IPS-NIHi7 (cell line): Measurements from ENCODE around the gene ELOVL7.
"Not testable (repeated sequence)": the region's sequence is repeated elsewhere in the genome, so short reads cannot be mapped to it uniquely, and the experiment has no call there.

Source experiments
- DNase-seq: peaks from one replicate; pipeline ENCODE4 v3.0.0; 2012; ENCODE audit warnings: mixed read lengths; ENCODE audit errors: extremely low spot score

Gene ELOVL7

DNA sequence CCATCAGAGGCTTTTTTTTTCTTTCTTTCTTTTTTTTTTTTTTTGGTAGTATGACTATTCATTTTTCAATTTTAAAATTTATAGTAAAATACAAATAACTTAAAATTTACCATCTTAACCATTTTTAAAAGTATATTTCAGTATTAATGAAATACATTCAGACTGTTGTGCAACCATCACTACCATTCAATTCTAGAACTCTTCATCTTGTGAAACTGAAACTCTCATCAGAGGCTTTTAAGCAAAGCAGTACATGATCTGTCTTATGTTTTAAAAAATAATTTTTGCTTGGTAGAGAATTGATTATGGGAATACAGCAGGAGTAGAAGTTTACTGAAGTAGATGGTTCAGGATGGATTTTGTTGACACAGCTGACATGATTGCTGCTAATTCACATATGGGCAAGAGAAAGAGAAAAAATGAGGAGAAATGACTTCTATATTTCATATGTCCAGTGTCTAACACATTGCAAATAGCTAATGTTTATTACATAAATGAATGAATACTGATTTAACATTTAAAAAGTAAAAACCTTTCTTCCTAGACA is 13.4 kb downstream of the ELOVL7 start:
- no peak for DNase-seq

DNA sequence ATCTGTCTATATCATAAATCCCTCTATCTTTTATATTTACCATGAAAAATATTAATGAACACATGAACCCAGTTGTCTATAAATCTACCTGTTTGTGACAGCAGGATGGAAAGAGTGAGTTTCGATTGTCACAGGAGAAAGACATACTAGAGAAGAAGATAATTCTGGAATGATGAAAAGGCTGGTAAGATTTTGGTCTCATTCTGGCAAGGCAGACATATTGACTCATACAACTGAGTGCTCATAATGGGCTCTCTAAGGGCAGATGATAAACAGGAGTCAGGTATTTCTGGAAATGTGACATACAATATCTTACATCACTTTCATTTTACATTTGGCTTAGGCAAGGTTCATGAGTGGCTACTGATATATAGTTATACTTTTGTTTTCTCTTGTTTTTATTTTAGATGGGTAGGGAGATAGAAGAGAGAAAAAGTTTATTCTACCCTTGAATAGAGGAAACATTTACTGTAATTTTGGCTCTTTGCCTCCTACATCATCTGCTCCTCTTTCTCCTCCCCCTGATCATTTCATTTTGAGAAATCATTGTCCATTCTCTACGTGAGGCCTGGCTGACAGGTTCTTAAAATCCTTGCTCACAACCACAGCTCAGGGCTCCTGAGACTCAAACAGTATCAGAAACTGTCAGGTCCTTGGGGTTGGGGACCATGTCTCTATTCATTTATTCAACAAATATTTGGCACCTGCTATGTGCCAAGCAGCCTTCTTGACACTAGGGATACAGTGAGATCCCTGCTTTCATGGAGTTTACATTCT is 14.4 kb downstream of the ELOVL7 start:
- DNase-seq, result no peak

DNA sequence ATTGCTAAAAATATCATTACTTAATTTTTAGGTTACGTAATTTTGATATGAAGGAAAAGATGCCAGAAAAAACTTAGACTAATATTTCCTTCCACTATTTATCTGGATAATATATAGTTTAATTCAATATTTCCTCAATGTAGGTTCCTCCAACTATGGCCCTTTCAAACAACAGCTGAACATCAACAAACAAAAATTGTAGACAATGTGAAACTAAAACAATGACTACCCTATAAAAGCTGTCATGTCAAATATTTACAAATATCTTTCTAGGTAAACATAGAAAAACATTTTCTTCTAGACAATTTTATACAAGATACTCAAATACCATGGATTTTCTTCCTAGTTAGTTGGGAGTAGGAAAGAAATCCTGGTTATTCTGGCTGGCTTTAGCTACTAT is 16.9 kb downstream of the ELOVL7 start:
- DNase-seq, result no peak

DNA sequence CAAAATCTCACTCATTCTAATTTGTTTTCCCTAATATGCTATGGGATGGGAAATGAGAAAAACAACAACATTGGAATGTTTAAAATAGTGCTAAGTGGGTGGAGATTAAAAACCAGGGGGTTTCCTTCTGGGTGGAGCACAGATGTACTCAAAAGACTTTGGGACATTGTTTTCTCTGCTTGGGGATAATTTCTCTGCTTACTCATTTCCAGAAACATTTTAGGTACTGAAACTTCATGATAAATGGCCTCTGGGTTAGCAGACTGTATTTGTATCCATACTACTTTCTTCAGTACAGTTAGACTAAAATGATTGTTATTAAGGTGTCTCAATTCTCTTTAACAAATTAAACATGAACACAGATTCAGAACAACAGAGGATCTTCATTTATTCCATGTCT is 17.4 kb downstream of the ELOVL7 start:
- DNase-seq, result no peak

DNA sequence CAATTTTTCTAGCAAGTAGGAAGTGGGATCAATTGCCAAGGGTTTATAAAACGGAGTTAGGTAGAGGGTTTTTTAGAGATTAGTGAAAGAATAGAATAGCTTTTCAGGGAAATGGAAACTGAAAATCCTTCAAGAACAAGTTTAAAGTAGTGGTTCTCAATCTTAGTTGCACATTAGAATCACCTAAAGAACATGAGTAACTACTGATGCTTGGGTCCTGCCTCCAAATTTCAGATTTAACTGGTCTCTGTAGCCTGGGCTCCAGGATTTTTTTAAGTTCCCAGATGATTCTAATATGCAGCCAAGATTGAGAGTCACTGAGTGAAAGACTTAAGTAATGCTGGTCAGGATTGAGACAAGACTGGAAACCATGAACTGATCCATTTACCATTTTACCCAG is 20.5 kb downstream of the ELOVL7 start:
- DNase-seq, result no peak

- no peak for DNase-seq
These were observed 21.8 kb downstream of the ELOVL7 start for GRCh38 chr5:60822285-60822556.

DNA sequence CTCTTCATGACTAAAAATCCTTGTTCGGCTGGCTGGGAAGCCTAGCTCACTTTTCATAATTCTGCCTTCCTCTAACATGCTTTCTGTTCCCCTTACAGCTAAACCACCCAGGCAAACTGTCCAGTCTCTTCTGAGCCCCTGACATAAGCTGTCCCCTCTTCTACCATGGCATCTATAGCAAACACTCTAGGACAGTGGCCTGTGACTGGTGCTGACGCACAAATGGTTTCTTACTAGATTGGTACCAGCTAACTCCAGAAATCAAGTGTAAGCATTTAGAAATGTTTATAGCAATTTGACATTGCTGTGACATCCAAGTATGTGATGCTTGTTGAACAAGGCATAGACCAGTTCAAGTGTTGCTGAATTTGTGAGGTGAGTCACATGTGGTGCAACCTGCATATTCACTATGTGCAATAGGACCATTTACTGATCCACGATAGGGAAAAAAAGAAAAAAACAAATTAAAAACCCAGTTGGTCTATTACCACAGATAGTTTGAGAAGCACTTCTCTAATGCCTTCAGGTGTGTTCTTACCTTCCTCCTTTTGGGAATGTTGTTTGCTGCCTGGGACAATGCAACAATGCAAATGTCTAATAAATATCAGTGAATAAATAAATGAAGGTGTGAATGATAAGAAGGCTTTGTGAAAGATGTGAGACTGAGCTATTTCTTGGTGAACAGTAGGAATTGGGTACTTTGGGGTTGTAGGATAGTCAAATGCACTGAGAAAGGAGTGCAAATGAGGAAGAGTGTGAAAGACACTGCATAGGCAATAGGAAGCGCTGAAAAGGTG is 22.4 kb downstream of the ELOVL7 start:
- no peak for DNase-seq

- no peak for DNase-seq
These were observed 23.2 kb downstream of the ELOVL7 start for GRCh38 chr5:60820593-60821487.

GRCh38 chr5:60816138-60816537 is 27.9 kb downstream of the ELOVL7 start:
- not testable (repeated sequence) for DNase-seq

- no peak for DNase-seq
These were observed 29.6 kb downstream of the ELOVL7 start for GRCh38 chr5:60814498-60814897.

- no peak for DNase-seq
These were observed 31.6 kb downstream of the ELOVL7 start for GRCh38 chr5:60812426-60812825.

- no peak for DNase-seq
These were observed 33.0 kb downstream of the ELOVL7 start for GRCh38 chr5:60811105-60811504.

DNA sequence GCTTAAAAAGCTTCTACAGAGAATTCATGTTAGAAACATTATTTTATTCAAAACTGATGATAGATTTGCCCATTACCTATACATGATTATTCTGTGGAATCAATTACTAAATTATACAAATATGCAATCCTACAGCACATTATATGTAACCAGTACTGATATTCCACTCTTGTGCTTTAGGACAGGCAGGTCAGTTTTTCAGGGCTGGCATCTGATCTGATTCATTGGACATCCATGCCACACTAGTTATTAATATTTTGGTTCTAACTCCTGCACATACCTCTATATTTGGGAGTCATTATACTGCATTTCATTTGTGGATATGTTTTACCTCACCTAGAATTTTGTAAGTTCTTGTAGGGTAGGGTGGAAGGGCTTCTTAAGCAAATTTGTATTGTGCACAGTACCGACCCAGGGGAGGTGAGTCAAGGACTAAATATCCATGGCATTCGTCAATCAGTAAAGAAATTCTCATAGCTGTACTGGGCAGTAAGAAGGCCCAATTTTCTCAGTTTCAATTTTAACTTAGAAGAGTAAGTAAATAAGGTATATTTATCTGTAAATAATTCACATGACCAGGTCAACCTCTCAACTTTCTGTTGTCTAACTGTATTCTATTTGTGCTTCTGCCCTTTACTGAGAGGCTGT is 33.5 kb downstream of the ELOVL7 start:
- DNase-seq, result no peak

GRCh38 chr5:60809891-60810425 is 34.1 kb downstream of the ELOVL7 start:
- DNase-seq, result no peak

DNA sequence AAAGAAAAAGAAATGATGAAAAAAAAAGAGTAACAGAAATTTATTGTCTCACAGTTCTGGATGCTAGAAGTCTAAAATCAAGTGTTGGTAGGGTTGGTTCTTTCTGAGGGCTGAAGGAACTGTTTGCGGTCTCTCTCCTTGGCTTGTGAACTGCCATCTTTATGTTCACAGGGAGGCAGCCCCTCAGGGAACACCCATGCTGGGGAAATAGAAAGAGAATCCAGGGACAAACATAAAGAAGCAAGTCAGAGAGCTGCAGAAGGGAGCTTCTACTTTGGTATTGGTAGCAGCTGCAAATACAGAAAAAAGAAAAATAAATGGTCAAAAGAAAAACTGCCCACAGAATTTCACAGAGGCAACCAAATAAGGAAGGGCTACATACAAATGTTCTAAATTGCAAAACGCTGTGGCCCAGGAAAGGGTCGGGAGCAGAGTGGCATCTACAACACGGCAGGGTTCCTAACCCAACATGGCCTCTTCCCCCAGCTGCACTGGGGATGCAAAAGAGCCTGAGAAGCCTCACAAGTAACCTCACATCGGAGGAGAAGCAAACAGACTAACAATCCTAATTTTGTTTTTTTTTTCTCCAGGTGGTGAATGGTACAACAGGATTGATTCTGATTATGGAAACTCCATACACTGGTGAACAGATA is 37.4 kb downstream of the ELOVL7 start:
- peak; percentile 26 for DNase-seq

- DNase-seq, result no peak
These were observed 38.6 kb downstream of the ELOVL7 start for GRCh38 chr5:60805463-60805862.

DNA sequence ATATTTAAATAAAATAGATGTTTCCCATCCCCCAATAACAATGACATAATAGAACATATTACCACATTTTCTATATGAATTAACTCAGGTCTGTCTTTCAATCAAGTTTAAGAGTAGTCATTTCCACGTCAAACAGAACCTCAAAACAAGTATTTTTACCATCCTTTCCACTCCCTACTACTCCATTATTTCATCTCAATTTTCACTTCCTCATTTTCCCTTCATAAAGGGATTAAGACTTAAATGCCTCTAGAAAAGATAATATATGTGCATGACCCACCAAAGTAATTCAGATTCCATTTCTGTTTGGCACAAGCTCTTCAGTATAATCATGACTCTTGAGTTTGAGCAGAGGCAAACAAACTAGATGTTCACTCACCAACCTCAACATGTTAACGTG is 40.4 kb downstream of the ELOVL7 start:
- no peak for DNase-seq

DNA sequence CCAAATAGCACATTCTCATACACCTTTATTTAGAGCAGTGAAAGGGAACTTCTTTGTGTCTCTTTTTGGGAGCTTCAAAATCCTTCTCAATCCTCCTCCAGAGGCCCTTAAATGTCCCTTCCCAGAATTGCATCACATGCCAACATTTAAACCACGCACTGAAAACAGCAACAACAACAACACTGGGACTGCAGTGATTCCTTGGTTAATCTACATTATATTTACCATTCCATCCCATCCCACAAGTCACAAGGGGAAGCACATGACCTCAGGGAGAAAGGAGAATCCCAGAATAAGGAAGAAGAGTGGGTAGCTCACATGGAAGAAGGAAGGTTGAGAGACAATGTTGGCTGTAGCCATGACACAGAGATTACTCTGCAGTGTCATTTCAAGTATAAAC is 41.1 kb downstream of the ELOVL7 start:
- DNase-seq, result no peak

DNA sequence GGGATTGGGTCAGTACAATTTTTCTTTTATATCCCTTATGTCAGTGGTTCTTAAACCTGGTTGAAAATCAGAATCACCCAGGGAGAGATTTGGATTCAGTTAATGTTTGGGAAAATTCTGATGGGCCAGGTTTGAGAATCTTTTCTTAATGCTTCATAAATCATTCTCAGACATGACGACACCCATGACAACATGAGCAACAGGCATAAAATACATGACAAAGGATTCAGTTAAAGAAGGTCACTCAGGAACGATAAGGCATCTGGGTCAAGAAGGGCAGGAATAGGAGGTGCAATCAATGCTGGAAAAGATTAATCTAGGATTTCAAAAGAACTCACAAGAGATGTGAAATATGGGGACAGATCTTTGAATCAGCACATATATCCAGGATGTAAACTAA is 41.8 kb downstream of the ELOVL7 start:
- DNase-seq, result no peak

GRCh38 chr5:60797482-60798153 is 46.5 kb downstream of the ELOVL7 start:
- DNase-seq, result peak; percentile 45
